ENCODE results near the gene REEP2. TPM values are rescaled to one million over a fixed set of nuclear protein-coding genes. Genes with fewer than 3 reads are reported as not detected.

REEP2 gene
- total and polyA plus RNA-seq, 11 donors: 1.6 to 11.2 (median 5.4) TPM

DNA sequence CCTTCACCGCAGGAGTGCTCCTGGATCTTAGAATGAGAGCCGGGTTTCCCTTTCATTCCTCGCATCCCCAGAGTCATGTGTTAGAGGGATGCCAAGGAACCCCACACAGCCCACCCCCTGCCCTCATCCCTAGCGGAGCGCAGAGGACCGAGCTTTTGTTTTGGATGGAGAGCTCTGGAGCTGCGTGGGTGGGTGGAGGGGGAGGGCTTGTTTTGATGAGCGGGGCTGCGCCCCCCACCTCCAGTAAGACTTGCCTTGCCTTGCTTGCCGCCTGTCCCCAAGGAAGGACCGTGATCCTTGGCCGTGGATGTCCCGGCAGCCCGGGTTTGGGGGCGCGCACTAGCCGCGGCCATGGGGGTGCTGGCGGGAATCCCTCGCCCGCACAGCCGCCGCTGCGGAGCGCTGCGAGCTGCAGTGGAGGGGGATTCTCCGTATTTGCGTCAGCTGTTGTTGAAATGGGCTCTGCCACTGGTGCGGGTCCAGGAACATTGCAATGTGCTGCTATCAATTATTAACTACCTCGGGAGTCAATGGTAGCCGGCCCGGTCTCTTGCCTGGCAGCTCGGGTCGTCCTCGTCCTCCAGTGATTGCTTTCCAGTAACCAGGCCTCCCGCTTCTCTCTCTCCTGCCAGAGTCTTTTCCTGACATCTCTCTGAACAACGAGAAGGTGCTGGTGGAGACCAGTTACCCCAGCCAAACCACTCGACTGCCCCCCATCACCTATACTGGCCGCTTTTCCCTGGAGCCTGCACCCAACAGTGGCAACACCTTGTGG is 27.5 kb downstream of the REEP2 start:
- Histone ChIP-seq H3K27ac (peak overlapping the region in 6 of 12 donors; percentile 53 to 99 (median 98)), H3K4me3 (peak overlapping the region; percentile 62 to 95 (median 86)), H3K27me3 (no peaks in the 10 kb centered on the region), H3K36me3 (peaks cover 0 to 25% (median 16%) of the 10 kb centered on the region in 9 donors), H3K4me1 (peaks cover 0 to 46% (median 27%) of the 10 kb centered on the region in 12 donors), H3K9me3 (no peaks in the 10 kb centered on the region)
- ATAC-seq (no peak), DNase-seq (no peak)
- WGBS, 4 donors: 17 to 26% (median 21%) methylated on average over 35 to 39 of the region's 39 CpGs
- intact Hi-C loops (cut with DNase I): loop anchor here in 1 of 10 donors (5.0 kb wide), 1 partner anchor 36 kb away; no protein-coding TSS in a partner anchor
- no peak for TF ChIP-seq POLR2A (IDR thresholded peaks at IDR 0.05)
- TF ChIP-seq, protein P1, sequence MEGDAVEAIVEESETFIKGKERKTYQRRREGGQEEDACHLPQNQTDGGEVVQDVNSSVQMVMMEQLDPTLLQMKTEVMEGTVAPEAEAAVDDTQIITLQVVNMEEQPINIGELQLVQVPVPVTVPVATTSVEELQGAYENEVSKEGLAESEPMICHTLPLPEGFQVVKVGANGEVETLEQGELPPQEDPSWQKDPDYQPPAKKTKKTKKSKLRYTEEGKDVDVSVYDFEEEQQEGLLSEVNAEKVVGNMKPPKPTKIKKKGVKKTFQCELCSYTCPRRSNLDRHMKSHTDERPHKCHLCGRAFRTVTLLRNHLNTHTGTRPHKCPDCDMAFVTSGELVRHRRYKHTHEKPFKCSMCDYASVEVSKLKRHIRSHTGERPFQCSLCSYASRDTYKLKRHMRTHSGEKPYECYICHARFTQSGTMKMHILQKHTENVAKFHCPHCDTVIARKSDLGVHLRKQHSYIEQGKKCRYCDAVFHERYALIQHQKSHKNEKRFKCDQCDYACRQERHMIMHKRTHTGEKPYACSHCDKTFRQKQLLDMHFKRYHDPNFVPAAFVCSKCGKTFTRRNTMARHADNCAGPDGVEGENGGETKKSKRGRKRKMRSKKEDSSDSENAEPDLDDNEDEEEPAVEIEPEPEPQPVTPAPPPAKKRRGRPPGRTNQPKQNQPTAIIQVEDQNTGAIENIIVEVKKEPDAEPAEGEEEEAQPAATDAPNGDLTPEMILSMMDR (IDR thresholded peaks at IDR 0.05): no peak

DNA sequence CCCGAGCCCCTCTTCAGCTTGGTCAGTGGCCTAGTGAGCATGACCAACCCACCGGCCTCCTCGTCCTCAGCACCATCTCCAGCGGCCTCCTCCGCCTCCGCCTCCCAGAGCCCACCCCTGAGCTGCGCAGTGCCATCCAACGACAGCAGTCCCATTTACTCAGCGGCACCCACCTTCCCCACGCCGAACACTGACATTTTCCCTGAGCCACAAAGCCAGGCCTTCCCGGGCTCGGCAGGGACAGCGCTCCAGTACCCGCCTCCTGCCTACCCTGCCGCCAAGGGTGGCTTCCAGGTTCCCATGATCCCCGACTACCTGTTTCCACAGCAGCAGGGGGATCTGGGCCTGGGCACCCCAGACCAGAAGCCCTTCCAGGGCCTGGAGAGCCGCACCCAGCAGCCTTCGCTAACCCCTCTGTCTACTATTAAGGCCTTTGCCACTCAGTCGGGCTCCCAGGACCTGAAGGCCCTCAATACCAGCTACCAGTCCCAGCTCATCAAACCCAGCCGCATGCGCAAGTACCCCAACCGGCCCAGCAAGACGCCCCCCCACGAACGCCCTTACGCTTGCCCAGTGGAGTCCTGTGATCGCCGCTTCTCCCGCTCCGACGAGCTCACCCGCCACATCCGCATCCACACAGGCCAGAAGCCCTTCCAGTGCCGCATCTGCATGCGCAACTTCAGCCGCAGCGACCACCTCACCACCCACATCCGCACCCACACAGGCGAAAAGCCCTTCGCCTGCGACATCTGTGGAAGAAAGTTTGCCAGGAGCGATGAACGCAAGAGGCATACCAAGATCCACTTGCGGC is 28.2 kb downstream of the REEP2 start:
- WGBS, 4 donors: 86 to 91% (median 88%) methylated on average over 42 to 45 of the region's 45 CpGs
- intact Hi-C loops (cut with DNase I): loop anchor here in 1 of 10 donors (5.0 kb wide), 1 partner anchor 35 kb away; no protein-coding TSS in a partner anchor
- no peak for DNase-seq

DNA sequence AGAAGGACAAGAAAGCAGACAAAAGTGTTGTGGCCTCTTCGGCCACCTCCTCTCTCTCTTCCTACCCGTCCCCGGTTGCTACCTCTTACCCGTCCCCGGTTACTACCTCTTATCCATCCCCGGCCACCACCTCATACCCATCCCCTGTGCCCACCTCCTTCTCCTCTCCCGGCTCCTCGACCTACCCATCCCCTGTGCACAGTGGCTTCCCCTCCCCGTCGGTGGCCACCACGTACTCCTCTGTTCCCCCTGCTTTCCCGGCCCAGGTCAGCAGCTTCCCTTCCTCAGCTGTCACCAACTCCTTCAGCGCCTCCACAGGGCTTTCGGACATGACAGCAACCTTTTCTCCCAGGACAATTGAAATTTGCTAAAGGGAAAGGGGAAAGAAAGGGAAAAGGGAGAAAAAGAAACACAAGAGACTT is 28.9 kb downstream of the REEP2 start:
- DNase-seq (no peak), ATAC-seq (no peak)
- H3K9me3 ChIP-seq: no peaks in the 10 kb centered on the region
- WGBS, 4 donors: 78 to 88% (median 81%) methylated on average over 14 of the region's 14 CpGs
- H3K36me3 ChIP-seq: peaks cover 0 to 25% (median 16%) of the 10 kb centered on the region in 9 donors
- no peaks in the 10 kb centered on the region for H3K27me3 ChIP-seq
- TF ChIP-seq, protein P1 (IDR thresholded peaks at IDR 0.05): no peak
- no peak for TF ChIP-seq POLR2A (IDR thresholded peaks at IDR 0.05)
- intact Hi-C loops (cut with DNase I): loop anchor here in 2 of 10 donors (1.0 to 5.0 kb wide), 2 partner anchors 24 to 35 kb away; no protein-coding TSS in a partner anchor
- H3K4me1 ChIP-seq: peaks cover 0 to 41% (median 27%) of the 10 kb centered on the region in 12 donors
- no peak overlapping the region for H3K27ac ChIP-seq
- H3K4me3 ChIP-seq: peak overlapping the region in 10 of 12 donors; percentile 62 to 94 (median 83)

More for the DNA sequence above, 28.2 kb downstream of the REEP2 start:
- Histone ChIP-seq H3K27ac (peak overlapping the region in 3 of 12 donors; percentile 95 to 99 (median 98)), H3K9me3 (no peaks in the 10 kb centered on the region), H3K4me1 (peaks cover 0 to 41% (median 27%) of the 10 kb centered on the region in 12 donors), H3K27me3 (no peaks in the 10 kb centered on the region), H3K4me3 (peak overlapping the region; percentile 62 to 95 (median 86)), H3K36me3 (peaks cover 0 to 25% (median 16%) of the 10 kb centered on the region in 9 donors)
- no peak for ATAC-seq
- TF ChIP-seq, protein P1 (IDR thresholded peaks at IDR 0.05): no peak
- TF ChIP-seq POLR2A (IDR thresholded peaks at IDR 0.05): no peak

Measured in heart left ventricle (tissue), 16 donors.